DOHH2 (cell line): Measurements from ENCODE around the gene TNRC6B.

ENCODE experiments used
- H3F3A ChIP-seq: fragments of 200-600 bp; sonication (generic), shearing (Covaris generic); 2 replicates; pipeline ENCODE4 v1.6.0; 2016; ENCODE audit warnings: antibody characterized with exemption, mild to moderate bottlenecking; ENCODE audit not compliant: control insufficient read depth, insufficient read depth
- H3K27ac ChIP-seq: fragments of 200-600 bp; sonication (generic); 2 replicates; pipeline ENCODE4 v1.5.1; 2014; ENCODE audit warnings: low read depth, mild to moderate bottlenecking, low read length, moderate library complexity
- H3K27me3 ChIP-seq: fragments of 200-600 bp; sonication (generic); 2 replicates; pipeline ENCODE4 v1.6.1; 2014; ENCODE audit warnings: mild to moderate bottlenecking, low read length, mixed read lengths; ENCODE audit not compliant: control insufficient read depth
- H3K36me3 ChIP-seq: fragments of 200-600 bp; sonication (generic); 2 replicates; pipeline ENCODE4 v1.6.1; 2014; ENCODE audit warnings: mild to moderate bottlenecking, low read length, moderate library complexity, mixed read lengths; ENCODE audit not compliant: control insufficient read depth
- H3K4me1 ChIP-seq: fragments of 200-600 bp; sonication (generic); 2 replicates; pipeline ENCODE4 v1.6.1; 2014; ENCODE audit warnings: mild to moderate bottlenecking, low read length, mixed read lengths; ENCODE audit not compliant: control insufficient read depth
- H3K4me2 ChIP-seq: fragments of 200-600 bp; sonication (generic); 2 replicates; pipeline ENCODE4 v1.6.0; 2014; ENCODE audit warnings: mild to moderate bottlenecking, low read length, moderate library complexity
- H3K4me3 ChIP-seq: fragments of 200-600 bp; sonication (generic); 2 replicates; pipeline ENCODE4 v1.5.1; 2014; ENCODE audit warnings: mild to moderate bottlenecking, low read length, mixed read lengths
- H3K79me2 ChIP-seq: fragments of 200-600 bp; sonication (generic); 2 replicates; pipeline ENCODE4 v1.6.1; 2014; ENCODE audit warnings: mild to moderate bottlenecking, low read length, mixed read lengths; ENCODE audit not compliant: control insufficient read depth
- H3K9me2 ChIP-seq: fragments of 200-600 bp; sonication (generic); replicated peaks from 2 replicates; pipeline ENCODE4 v1.6.1; 2014; ENCODE audit warnings: mild to moderate bottlenecking, low read length, mixed read lengths; ENCODE audit not compliant: control insufficient read depth
- H3K9me3 ChIP-seq: fragments of 200-600 bp; sonication (generic); 2 replicates; pipeline ENCODE4 v1.6.1; 2014; ENCODE audit warnings: antibody characterized with exemption, low read length, mixed read lengths; ENCODE audit not compliant: control insufficient read depth, insufficient read depth
- H4K20me1 ChIP-seq: fragments of 200-600 bp; sonication (generic); 2 replicates; pipeline ENCODE4 v1.6.0; 2014; ENCODE audit warnings: low read depth, mild to moderate bottlenecking, antibody characterized with exemption, low read length, moderate library complexity; ENCODE audit not compliant: control insufficient read depth, insufficient read depth
- EZH2phosphoT487 ChIP-seq: fragments of 200-600 bp; sonication (generic); IDR thresholded peaks from 2 replicates; pipeline ENCODE4 v1.6.1; 2017; ENCODE audit warnings: borderline replicate concordance, mild to moderate bottlenecking, antibody characterized with exemption, low read length, moderate library complexity, mixed read lengths
- TF ChIP-seq, protein P1 (sequence below): fragments of 200-600 bp; sonication (generic); IDR thresholded peaks from one replicate; pipeline ENCODE4 v1.5.1; 2014; ENCODE audit warnings: antibody characterized with exemption, mild to moderate bottlenecking, low read depth, low read length; ENCODE audit not compliant: poor library complexity, severe bottlenecking

The TNRC6B gene

GRCh38 chr22:40231618-40232313 is 54.0 kb downstream of the TNRC6B start:
- Histone ChIP-seq H3K4me3 (no peak overlapping the region), H3K27me3 (no peaks in the 10 kb centered on the region), H3K4me1 (no peaks in the 10 kb centered on the region), H3K9me2 (no peaks in the 10 kb centered on the region), H4K20me1 (peaks cover 5% of the 10 kb centered on the region; the same call in 1 of the 2 replicates), H3F3A (no peaks in the 10 kb centered on the region), H3K4me2 (no peak overlapping the region), H3K27ac (no peak overlapping the region), H3K9me3 (no peaks in the 10 kb centered on the region), H3K36me3 (peaks cover 22% of the 10 kb centered on the region), H3K79me2 (peaks cover 75% of the 10 kb centered on the region)
- TF ChIP-seq, protein P1, sequence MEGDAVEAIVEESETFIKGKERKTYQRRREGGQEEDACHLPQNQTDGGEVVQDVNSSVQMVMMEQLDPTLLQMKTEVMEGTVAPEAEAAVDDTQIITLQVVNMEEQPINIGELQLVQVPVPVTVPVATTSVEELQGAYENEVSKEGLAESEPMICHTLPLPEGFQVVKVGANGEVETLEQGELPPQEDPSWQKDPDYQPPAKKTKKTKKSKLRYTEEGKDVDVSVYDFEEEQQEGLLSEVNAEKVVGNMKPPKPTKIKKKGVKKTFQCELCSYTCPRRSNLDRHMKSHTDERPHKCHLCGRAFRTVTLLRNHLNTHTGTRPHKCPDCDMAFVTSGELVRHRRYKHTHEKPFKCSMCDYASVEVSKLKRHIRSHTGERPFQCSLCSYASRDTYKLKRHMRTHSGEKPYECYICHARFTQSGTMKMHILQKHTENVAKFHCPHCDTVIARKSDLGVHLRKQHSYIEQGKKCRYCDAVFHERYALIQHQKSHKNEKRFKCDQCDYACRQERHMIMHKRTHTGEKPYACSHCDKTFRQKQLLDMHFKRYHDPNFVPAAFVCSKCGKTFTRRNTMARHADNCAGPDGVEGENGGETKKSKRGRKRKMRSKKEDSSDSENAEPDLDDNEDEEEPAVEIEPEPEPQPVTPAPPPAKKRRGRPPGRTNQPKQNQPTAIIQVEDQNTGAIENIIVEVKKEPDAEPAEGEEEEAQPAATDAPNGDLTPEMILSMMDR = no peak
- no peak for TF ChIP-seq EZH2phosphoT487

DNA sequence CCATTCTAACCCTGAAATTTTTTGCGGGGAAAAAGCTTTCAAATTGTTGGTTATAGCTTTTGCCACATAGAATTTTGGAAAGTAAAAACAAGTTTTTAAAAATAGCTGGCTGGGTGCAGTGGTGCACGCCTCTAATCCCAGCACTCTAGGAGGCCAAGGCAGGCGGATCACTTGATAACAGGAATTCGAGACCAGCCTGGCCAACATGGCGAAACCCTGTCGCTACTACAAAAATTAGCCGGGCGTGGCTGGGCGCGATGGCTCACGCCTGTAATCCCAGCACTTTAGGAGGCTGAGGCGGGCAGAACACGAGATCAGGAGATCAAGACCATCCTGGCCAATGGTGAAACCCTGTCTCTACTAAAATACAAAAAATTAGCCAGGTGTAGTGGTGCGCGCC is 54.9 kb downstream of the TNRC6B start:
- TF ChIP-seq, protein P1 = no peak
- TF ChIP-seq EZH2phosphoT487 = no peak
- H3F3A ChIP-seq = no peaks in the 10 kb centered on the region
- no peak overlapping the region for H3K4me2 ChIP-seq
- peaks cover 6% of the 10 kb centered on the region for H4K20me1 ChIP-seq
- no peaks in the 10 kb centered on the region for H3K4me1 ChIP-seq
- H3K9me2 ChIP-seq = no peaks in the 10 kb centered on the region
- H3K27me3 ChIP-seq = no peaks in the 10 kb centered on the region
- peaks cover 79% of the 10 kb centered on the region for H3K79me2 ChIP-seq
- no peaks in the 10 kb centered on the region for H3K9me3 ChIP-seq
- no peak overlapping the region for H3K4me3 ChIP-seq
- H3K36me3 ChIP-seq = peaks cover 22% of the 10 kb centered on the region
- H3K27ac ChIP-seq = no peak overlapping the region

DNA sequence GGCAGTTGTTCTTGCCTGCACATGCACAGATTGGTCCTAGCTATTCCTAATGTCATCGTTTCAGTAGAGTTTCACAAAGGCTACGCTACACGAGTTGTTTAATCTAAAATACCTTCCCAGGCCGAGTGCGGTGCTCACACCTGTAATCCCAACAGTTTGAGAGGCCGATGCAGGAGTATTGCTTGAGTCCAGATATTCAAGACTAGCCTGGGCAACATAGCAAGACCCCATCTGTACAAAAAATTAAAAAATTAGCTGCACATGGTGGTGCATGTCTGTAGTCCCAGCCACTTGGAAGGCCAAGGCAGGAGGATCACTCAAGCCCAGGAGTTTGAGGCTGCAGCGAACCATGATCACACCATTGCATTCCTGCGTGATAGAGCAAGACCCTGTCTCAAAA is 56.2 kb downstream of the TNRC6B start:
- no peaks in the 10 kb centered on the region for H3K27me3 ChIP-seq
- peaks cover 11% of the 10 kb centered on the region for H4K20me1 ChIP-seq
- H3K79me2 ChIP-seq = peaks cover 85% of the 10 kb centered on the region
- H3K36me3 ChIP-seq = peaks cover 22% of the 10 kb centered on the region
- H3K9me2 ChIP-seq = no peaks in the 10 kb centered on the region
- H3K4me1 ChIP-seq = no peaks in the 10 kb centered on the region
- no peak overlapping the region for H3K4me3 ChIP-seq
- H3K27ac ChIP-seq = no peak overlapping the region
- H3K9me3 ChIP-seq = no peaks in the 10 kb centered on the region
- TF ChIP-seq EZH2phosphoT487 = no peak
- TF ChIP-seq, protein P1 = no peak
- H3F3A ChIP-seq = no peaks in the 10 kb centered on the region
- no peak overlapping the region for H3K4me2 ChIP-seq
